ENCODE results near the gene PTPN4.

GRCh38 chr2:119731983-119732382 is 27.7 kb upstream of the PTPN4 start:
- TF ChIP-seq ZNF274 (IDR thresholded peaks at IDR 0.05; ENCODE audit: low read depth, low read length) = no peak
- no peak for TF ChIP-seq YY1 (IDR thresholded peaks at IDR 0.05; ENCODE audit: insufficient read depth, insufficient read length)

Measured in NT2/D1 (cell line).